Omental fat pad (tissue), 4 donors: ENCODE results near the gene CFHR2. TPM values are rescaled to one million over a fixed set of nuclear protein-coding genes. Genes with fewer than 3 reads are reported as not detected.
"Not testable (repeated sequence)": the region's sequence is repeated elsewhere in the genome, so short reads cannot be mapped to it uniquely, and the experiment has no call there.

Experiments used
- ATAC-seq: fragments of 150-250 bp; one replicate; pipeline ENCODE4 v1.9.1; 2016; ENCODE audit warnings: mild to moderate bottlenecking, moderate library complexity; ENCODE audit not compliant: low FRiP score
- DNase-seq: peaks from one replicate; pipeline ENCODE4 v3.0.0-alpha.2; 2019; ENCODE audit warnings: low spot score
- small RNA-seq: library from RNA; depleted of rRNA; stranded (forward); fragments of <200 nt; gene quantifications from one replicate; pipeline ENCODE3, GENCODE V24; 2016
- total RNA-seq, 4 donors: library from RNA; depleted of rRNA; stranded (reverse); fragments of >200 nt; gene quantifications; one replicate each; pipeline ENCODE4 v1.1.0, GENCODE V29; 2016
- TF ChIP-seq, protein P1 (sequence below), 3 donors: fragments of 450-650 bp; IDR thresholded peaks; one replicate each; pipeline ENCODE4 v1.5.1; 2016 to 2017; ENCODE audit warnings: antibody characterized with exemption in 3 of 3, mild to moderate bottlenecking in 3 of 3, moderate library complexity in 2 of 3

Gene CFHR2
- total RNA-seq, 4 donors from 2014 or later = not detected

DNA sequence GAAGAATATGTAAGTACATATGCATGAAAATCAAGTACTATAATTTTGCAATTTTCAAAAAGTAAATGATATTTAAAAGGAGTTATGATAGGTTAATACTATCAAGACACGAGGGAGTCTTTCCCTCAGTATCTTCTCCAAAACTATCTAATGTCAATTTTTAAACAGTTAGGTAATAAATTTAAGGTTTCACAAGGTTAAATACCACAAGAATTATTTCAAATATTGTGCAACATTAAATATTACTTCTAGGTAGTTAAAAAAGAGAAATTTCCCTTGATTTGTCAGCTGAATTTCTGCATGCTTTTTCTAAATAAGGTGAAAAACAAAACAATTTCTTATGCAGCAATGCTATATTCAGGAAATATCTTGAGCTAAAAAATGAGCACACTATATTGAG, 37.3 kb downstream of the CFHR2 start:
- ATAC-seq (no peak), DNase-seq (no peak)
- TF ChIP-seq, protein P1, sequence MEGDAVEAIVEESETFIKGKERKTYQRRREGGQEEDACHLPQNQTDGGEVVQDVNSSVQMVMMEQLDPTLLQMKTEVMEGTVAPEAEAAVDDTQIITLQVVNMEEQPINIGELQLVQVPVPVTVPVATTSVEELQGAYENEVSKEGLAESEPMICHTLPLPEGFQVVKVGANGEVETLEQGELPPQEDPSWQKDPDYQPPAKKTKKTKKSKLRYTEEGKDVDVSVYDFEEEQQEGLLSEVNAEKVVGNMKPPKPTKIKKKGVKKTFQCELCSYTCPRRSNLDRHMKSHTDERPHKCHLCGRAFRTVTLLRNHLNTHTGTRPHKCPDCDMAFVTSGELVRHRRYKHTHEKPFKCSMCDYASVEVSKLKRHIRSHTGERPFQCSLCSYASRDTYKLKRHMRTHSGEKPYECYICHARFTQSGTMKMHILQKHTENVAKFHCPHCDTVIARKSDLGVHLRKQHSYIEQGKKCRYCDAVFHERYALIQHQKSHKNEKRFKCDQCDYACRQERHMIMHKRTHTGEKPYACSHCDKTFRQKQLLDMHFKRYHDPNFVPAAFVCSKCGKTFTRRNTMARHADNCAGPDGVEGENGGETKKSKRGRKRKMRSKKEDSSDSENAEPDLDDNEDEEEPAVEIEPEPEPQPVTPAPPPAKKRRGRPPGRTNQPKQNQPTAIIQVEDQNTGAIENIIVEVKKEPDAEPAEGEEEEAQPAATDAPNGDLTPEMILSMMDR (IDR thresholded peaks at IDR 0.05) = no peak

DNA sequence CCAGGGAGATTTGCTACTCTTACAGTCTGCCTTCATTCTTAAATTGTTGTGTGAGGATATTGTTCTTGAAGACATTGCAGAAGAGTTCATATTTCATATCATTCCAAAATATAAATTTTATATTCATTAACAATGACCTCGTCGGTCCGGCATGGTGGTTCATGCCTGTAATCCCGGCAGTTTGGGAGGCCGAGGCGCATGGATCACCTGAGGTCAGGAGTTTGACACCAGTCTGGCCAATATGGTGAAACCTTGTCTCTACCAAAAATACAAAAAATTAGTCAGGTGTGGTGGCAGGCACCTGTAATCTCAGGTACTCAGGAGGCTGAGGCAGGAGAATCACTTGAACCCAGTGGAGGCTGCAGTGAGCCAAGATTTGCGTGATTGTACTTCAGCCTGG, 38.7 kb downstream of the CFHR2 start:
- DNase-seq, ATAC-seq: not testable (repeated sequence)

DNA sequence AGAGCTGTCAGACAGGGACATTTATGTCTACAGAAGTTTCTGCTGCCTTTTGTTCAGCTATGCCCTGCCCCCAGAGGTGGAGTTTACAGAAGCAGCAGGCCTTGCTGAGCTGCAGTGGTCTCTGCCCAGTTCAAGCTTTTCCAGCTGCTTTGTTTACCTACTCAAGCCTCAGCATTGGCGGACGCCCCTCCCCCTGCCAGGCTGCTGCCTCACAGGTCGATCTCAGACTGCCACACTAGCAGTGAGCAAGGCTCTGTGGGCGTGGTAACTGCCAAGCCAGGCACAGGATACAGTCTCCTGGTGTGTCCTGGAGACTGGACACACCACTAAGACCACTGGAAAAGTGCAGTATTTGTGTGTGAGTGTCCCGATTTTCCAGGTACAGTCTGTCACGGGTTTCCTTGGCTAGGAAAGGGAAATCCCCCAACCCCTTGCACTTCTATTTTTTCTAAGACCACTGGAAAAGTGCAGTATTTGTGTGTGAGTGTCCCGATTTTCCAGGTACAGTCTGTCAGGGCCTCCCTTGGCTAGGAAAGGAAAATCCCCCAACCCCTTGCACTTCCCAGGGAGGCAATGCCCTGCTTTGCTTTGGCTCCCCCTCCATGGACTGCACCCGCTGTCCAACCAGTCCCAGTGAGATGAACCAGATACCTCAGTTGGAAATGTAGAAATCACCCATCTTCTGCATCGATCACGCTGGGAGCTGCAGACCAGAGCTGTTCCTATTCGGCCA, 48.5 kb downstream of the CFHR2 start:
- not testable (repeated sequence) for DNase-seq, ATAC-seq

DNA sequence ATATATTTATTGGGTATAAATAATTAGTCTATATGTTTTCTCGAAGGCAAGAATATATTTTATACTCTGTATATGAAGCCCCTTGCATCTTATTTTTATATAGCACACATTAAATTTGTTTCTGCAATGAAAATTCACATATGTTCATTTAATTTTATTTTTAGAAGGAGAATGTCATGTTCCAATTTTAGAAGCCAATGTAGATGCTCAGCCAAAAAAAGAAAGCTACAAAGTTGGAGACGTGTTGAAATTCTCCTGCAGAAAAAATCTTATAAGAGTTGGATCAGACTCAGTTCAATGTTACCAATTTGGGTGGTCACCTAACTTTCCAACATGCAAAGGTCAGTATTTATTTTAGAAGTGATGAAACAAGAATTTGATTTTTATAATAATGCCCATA, 50.4 kb downstream of the CFHR2 start:
- TF ChIP-seq, protein P1 (IDR thresholded peaks at IDR 0.05) = no peak
- DNase-seq = no peak
- ATAC-seq = no peak

DNA sequence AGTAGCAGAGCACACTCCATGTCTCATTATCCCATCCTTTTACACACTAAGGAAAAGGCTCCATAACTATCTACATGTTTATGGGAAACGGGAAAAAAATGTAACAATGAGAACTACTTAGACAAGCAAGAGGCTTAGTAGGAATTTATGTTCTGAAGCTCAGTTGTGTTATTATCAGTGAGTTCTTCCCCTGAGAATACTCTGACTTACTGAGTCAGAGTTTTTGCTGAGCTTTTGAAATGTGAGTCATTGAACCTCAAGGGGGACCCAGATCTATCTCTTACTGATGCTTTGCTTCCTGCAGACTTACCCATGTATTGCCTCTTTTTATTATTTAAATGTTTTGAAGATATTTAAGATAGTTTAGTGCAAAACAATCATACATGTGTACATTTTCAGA, 53.9 kb downstream of the CFHR2 start:
- DNase-seq = no peak
- TF ChIP-seq, protein P1 (IDR thresholded peaks at IDR 0.05) = no peak
- no peak for ATAC-seq

DNA sequence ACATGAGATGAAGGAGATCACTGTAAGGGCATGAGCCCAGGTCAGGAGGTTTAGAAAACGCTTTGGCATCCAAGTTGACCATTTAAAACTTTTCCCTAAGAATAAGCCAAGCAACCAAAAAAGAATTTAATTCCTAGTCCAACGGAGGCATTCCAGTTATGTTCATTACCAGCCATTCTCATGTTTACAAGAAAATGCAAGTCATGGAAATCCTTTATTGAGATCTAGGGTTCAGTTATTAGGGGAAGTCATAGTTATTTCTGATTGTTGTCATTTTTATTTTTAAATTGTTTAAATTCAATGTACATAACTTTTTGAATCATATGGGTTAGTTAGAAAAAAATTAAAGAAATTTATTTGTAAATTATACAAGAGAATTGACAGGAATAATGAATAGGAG, 58.3 kb downstream of the CFHR2 start:
- no peak for ATAC-seq
- no peak for DNase-seq
- TF ChIP-seq, protein P1 (IDR thresholded peaks at IDR 0.05) = no peak

DNA sequence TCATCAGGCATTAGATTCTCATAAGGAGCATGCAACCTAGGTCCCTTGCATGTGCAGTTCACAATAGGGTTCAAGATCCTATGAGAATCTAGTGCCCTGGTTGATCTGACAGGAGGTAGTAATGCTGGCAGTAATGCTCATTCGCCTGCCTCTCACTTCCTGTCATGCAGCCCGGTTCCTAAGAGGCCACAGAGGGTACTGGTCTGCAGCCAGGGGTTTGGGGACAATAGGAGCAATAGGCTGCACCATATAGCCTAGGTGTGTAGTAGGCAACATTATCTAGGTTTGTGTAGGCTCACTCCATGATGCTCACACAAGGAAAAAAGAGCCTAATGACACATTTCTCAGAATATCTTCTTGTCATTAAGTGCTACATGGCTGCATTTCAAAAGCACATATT, 59.6 kb downstream of the CFHR2 start:
- no peak for ATAC-seq
- DNase-seq = no peak
- TF ChIP-seq, protein P1 (IDR thresholded peaks at IDR 0.05) = no peak

DNA sequence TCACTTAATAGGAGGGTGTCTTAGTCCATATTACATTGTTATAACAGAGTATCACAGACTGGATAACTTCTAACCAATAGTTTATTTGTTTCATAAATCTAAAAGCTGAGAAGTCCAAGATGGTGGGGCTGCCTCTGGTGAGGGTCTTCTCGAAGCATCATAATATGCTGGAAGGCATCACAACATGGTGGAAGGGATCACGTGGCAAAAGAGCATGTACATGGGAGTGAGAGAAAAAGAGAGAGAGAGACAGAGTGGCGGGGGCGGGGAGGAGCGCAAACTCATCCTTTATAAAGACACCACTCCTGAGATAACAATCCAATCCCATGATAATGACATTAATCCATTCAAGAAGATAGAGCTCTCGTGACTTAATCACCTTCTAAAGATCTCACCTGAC, 65.3 kb downstream of the CFHR2 start:
- no peak for ATAC-seq
- TF ChIP-seq, protein P1 (IDR thresholded peaks at IDR 0.05) = no peak

More for the DNA sequence above, 65.3 kb downstream of the CFHR2 start:
- no peak for DNase-seq

Small RNA genes lying within 50 kb of the gene (small RNA-seq; reads per million reads assigned to genes)
- not detected for gene AL139418.1

Other genes starting within 250 kb of the CFHR2 start
- gene CFHR3, start 168.9 kb upstream of the CFHR2 start, total RNA-seq = under 1 TPM in 2 of 4 donors, not detected in 2; 0.28 to 0.72 TPM
- gene CFHR1, start 124.0 kb upstream of the CFHR2 start, total RNA-seq = under 1 TPM in 1 of 4 donors, not detected in 3; 0.84 TPM
- gene CFHR4, start 55.7 kb upstream of the CFHR2 start, total RNA-seq = not detected
- not detected for gene CFHR5, start 33.8 kb downstream of the CFHR2 start, total RNA-seq
- not detected for gene F13B, start 123.5 kb downstream of the CFHR2 start, total RNA-seq
- 1 to 10 TPM in 2 of 4 donors, under 1 TPM in 2; under 0.01 to 3.2 (median 1.7) TPM for gene ASPM, start 202.9 kb downstream of the CFHR2 start, total RNA-seq